HUDEP-2 (cell line): ENCODE measurements around the gene MMP25.
"Not testable (repeated sequence)": the region's sequence is repeated elsewhere in the genome, so short reads cannot be mapped to it uniquely, and the experiment has no call there.

ENCODE experiments used
- DNase-seq, 76 experiments: peaks; one replicate each; lab custom pipeline; 2025; ENCODE audit not compliant: unreplicated experiment in 76 of 76; lab: John Stamatoyannopoulos, UW

Gene MMP25

GRCh38 chr16:3069146-3069545 lies 22.8 kb downstream of the MMP25 start:
- DNase-seq = not testable (repeated sequence)

- DNase-seq = no peak
Measured at GRCh38 chr16:3070608-3071111, 24.3 kb downstream of the MMP25 start.

- DNase-seq = no peak
Measured at GRCh38 chr16:3071655-3072054, 25.3 kb downstream of the MMP25 start.

- DNase-seq = not testable (repeated sequence)
Measured at GRCh38 chr16:3072148-3072547, 25.8 kb downstream of the MMP25 start.

- not testable (repeated sequence) for DNase-seq
Measured at GRCh38 chr16:3072576-3073263, 26.4 kb downstream of the MMP25 start.

- DNase-seq = no peak
Measured at GRCh38 chr16:3073448-3073847, 27.1 kb downstream of the MMP25 start.

GRCh38 chr16:3074860-3075522 lies 28.6 kb downstream of the MMP25 start:
- DNase-seq = no peak

- DNase-seq = no peak
Measured at GRCh38 chr16:3075523-3075915, 29.2 kb downstream of the MMP25 start.

GRCh38 chr16:3075946-3076345 lies 29.6 kb downstream of the MMP25 start:
- not testable (repeated sequence) for DNase-seq

GRCh38 chr16:3076577-3076976 lies 30.2 kb downstream of the MMP25 start:
- no peak for DNase-seq

- no peak for DNase-seq
Measured at GRCh38 chr16:3080024-3080423, 33.7 kb downstream of the MMP25 start.

- not testable (repeated sequence) for DNase-seq
Measured at GRCh38 chr16:3081957-3082356, 35.6 kb downstream of the MMP25 start.

- not testable (repeated sequence) for DNase-seq
Measured at GRCh38 chr16:3083408-3083807, 37.0 kb downstream of the MMP25 start.

- DNase-seq = no peak
Measured at GRCh38 chr16:3084491-3084890, 38.1 kb downstream of the MMP25 start.

GRCh38 chr16:3084969-3085670 lies 38.8 kb downstream of the MMP25 start:
- DNase-seq = no peak

- DNase-seq = no peak
Measured at GRCh38 chr16:3085868-3086595, 39.7 kb downstream of the MMP25 start.

GRCh38 chr16:3086596-3087242 lies 40.4 kb downstream of the MMP25 start:
- peak in 1 of 76 experiments; percentile 1 for DNase-seq

GRCh38 chr16:3087243-3088235 lies 41.2 kb downstream of the MMP25 start:
- DNase-seq = peak in 2 of 76 experiments; percentile 5 to 10

GRCh38 chr16:3088450-3088849 lies 42.1 kb downstream of the MMP25 start:
- no peak for DNase-seq
